ENCODE results near the gene PTPRN.
"Not testable (repeated sequence)": the region's sequence is repeated elsewhere in the genome, so short reads cannot be mapped to it uniquely, and the experiment has no call there.

Gene PTPRN

DNA sequence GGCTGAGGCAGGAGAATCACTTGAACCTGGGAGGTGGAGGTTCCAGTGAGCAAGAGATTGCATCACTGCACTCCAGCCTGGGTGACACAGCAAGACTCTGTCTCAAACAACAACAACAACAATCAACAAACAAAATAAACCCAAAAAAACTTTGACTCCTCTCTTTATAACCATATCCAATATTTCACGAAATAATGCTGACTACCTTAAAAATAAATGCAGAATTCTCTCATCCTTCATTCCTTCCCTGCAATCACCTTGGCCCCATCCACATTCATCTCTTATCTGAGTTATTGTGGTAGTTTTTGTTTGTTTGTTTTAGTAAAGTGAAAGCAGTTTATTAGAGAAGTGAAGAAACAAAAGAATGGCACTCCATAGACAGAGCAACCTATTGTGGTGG, 3.2 kb downstream of the PTPRN start:
- DNase-seq, result no peak

DNA sequence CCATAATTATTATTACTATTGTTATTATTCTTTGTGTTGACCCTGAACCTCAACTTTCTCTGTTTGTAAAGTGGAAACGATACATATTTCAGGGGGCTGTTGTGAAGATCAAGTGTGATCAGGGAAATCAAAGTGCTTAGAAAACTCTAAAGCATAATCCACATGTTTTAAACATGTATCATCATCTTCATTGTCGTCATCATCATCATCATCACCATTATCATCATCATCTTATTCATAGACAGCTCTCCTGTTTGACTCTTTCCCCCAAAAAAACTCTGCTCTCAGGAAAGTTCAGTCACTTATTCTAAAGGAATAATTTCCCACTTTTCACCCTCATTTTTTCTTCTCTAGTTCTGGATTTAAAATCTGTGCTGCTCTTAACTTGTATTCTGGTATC, 5.0 kb downstream of the PTPRN start:
- no peak for DNase-seq

DNA sequence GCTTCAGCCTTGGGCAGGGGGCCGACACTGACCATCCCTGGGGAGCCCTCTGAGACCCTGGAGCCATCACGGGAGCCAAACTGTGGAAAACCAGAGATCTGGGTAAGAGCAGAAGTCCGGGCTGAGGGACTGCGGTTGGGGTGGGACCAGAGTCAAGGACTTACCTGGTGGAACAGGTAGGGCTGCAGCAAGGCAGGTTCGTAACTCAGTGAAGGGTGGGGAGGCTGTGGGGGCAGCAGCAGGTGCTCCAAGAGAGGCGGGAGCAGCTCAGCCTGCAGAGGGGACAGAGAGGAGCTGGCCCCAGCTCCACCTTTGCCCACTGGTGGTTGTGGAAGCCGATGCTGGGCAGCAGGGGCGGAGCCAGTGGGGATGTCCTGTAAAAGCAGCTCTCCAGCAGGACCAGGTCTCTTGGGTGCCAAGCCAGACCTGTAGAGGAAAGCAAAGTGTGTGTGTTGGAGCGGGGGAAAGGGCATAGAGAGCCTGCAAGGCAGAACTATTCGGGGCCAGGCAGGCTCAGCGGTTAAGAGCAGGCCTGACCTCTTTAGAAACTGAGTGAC, 6.7 kb downstream of the PTPRN start:
- no peak for DNase-seq

DNA sequence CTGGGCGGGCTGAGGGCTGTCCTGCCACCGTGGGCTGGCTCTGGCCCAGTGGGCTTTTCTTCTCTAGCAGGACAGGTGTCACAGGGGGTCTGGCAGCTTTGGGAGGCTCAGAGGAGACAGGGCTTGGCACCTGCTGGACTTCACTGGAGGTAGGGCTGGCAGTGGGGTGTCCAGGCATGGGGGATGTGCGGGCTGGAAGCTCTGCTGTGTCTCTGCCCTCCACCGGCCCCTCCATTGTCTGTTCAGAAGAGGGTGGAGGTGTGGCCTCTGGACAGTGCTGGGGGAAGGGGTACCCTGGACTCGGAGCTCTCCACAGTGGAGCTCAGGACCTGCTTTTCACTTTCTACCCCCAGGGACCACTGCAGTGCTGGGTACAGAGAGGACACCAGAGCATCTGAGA, 9.2 kb downstream of the PTPRN start:
- DNase-seq, result no peak

DNA sequence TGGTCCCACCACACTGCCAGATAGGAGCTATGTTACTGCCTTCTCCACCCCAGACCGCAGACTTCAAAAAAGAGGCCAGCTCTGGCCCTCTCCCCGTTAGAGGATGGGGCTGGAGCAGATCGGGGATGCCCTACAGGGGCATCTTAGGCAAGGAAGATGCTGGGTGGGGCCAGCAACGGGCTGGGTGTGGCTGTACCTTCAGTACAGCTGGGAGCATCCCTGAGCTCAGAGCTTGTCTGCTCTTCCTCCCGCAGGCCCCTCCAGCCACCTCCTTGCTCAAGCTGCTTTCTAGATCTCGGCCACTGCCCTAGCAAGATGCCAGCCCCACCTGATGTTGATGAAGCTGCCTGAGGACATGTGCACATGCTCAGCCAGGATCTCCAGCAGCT, 9.8 kb downstream of the PTPRN start:
- DNase-seq, result no peak

DNA sequence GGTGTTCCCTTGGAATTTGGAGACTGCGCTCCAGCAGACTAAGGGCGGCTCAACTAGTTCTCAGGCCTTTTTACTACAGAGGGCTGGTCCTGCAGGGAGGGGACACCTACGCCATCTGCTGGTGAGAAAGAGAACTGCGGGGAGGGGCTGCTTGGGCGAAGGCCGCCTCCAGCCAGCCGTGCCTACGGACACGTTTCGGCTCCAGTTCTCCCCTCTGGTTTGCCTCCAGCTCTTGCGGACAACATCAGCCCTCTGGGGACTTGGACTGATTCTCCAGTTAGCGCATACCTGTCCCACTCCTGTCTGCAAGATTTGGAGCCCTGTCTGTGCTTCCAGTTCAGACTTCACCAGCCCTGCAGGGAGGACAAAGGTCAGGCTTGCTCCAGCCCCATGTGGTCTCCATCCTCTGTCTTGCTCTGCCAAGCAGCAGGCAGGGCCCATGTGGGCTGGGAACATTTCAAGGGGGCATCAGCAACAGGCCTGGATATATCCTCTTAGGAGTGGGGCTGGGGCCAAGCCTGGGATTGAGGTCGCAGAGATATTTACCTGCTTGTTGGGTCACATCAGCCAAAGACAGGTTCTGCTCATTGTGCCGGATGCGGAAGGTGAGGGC, 10.3 kb downstream of the PTPRN start:
- DNase-seq, result peak; percentile 91

DNA sequence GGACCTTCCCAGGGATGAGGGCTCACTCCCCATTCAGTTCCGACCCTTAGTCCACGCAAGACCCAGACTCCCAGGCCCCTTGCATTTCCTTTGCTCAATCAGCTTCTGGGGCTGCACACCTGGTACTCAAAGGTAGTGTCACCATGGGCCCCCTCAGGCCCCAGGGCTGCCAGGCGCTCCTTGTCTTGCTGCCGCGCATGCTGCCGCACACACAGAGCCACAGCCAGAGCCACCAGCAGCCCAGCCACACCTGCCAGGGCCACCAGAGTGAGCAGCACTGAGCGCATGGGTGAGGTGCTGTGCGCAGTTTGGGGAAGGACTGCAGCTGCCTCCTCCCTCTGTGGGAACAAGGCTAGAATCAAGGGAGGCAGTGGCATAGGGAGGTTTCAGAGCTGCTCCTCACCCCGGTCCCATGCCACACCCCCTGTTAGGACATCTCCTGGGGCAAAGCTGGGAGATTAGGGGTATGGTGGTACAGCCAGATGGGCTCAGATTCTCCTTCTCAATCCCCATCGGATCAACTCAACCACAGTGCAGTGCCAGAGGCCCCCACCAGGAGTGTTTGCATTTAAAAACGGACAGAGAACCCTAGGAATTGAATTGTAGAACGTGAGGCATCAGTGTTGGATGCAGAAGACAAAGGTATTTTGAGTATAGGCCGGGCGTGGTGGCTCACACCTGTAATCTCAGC, 11.3 kb downstream of the PTPRN start:
- DNase-seq, result no peak

DNA sequence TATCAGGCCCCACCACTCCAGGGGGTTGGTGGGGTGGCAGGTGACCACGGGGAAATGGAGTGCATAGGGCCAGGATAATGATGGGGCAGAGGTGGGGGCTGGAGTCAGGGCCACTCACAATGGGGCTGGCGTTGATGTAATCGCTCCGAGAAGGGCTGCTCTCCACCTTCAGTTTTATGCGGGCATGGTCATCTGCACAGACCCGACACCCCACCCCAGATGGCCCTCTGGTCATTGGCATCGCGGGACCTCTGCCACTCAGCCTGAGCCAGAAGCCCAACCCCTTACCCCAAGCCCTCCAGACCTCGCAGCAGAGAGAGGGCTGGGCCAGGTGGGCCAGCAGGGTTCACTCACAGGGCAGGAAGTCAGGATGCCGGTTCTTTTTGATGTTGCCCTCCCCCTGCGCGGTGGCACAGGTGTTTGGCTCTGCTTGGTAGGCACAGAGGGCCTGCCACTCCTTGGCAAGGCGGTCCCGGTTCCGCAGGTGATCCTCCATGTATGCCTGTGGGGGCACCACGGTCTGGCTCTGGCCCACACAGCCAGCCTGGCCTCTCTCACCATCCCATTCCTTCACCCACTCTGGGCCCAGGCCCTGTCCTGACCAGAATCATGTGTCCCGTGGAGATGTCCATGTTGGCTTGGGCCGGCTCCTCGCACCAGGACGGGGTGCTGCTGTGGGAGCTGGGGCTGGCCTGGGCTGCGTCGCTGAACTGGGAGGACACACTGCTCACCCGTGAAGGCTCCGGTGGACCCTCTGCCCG, 12.4 kb downstream of the PTPRN start:
- DNase-seq, result no peak

DNA sequence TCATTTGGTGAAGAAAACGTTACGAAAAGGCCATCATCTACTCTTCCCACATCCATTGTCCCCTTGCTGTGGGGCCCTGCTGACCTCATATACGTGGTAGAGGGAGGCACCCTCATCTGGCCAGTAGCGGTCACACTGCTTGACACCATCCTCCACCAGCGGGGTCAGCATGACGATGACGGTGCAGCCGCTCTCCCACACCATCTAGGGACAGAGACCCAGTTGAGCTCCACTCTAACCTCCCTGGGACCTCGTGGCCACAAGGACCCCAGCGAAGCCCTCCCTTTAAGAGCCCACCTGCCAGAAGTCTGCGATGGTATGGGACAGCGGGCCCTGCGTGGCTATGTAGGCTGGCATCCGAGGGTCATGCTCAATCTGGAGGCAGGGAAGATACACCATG, 13.1 kb downstream of the PTPRN start:
- DNase-seq, result no peak

DNA sequence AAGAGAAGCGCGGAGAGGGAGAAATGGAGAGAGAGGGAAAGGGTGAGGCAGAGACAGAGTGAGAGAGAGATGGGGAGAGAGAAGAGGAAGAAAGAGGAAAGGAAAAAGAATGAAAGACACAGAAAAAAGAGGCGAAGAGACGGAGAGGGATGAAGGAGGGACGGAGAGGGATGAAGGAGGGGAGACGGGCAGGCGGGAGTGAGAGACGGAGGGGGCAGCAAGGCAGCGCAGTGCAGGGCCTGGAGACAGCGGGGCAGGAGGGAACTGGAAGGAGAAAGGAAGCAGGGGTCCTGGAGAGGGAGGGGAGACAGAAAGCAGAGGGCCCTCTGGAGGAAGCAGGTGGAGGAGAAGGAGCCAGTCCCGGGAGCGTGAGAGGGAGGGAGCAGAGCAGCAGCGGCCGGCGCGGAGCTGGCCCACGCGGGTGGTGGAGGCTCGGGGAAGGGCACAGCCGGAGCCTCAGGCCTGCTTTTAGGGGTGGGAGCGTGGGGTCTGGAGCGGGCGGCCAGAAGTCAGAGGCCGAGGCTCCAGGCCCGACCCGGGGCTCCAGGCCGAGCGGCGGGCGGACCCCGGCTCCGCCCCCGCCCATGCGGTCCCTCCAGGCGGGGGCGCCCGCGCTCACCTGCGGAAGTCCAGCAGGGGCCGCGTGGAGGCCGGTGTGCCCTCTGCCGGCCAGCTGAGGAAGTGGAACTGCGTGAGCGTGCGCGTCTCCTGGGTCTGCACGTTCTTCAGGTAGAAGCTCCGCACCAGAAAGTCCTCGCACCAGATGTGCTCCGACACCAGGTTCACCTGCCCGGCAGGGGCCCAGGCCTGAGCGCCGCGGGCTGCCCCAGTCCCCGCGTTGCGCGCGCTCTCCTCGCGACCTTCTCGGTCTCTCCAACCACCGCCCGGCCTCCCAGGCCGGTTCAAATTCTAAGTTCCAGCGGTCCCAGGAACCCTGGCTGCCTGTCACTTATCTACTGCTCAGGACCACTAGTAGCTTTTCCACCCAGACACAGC, 14.5 kb downstream of the PTPRN start:
- peak; percentile 92 for DNase-seq

DNA sequence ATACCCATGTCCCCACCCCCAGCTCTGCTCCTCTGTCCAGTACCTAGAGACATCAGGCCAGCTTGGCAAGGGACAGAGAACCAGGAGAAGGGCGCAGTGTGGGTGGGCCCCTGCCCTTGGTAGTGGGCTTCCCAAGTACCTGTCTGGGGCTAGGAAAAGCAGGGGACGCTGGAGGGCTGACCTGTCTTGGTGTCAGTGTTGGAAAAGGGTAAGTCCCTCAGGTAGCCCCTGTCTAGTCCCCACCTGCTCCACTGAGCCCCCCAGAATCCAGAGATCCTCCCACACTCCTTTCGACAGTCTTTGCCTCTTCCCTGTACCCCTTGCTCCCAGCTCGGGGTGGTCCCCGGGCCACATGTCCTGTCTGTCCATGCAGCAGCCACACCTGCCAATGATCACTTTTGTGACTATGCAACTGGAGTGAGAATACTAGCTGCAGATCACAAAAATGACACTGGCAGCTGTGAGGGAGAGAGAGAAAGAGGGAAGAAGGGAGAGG, 15.4 kb downstream of the PTPRN start:
- DNase-seq, result peak; percentile 13

DNA sequence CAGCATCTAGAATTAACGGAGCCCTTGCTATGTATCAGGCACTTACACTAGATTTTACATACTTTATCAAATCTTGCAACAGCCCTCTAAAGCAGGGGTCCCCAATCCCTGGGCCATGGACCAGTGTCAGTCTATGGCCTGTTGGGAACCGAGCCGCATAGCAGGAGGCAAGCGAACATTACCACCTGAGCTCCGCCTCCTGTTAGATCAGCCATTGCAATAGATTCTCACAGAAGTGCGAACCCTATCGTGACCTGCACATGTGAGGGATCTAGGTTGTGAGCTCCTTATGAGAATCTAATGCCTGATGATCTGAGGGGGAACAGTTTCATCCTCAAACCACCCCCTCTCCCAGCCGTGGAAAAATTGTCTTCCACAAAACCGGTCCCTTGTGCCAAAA, 16.6 kb downstream of the PTPRN start:
- DNase-seq, result peak; percentile 10

DNA sequence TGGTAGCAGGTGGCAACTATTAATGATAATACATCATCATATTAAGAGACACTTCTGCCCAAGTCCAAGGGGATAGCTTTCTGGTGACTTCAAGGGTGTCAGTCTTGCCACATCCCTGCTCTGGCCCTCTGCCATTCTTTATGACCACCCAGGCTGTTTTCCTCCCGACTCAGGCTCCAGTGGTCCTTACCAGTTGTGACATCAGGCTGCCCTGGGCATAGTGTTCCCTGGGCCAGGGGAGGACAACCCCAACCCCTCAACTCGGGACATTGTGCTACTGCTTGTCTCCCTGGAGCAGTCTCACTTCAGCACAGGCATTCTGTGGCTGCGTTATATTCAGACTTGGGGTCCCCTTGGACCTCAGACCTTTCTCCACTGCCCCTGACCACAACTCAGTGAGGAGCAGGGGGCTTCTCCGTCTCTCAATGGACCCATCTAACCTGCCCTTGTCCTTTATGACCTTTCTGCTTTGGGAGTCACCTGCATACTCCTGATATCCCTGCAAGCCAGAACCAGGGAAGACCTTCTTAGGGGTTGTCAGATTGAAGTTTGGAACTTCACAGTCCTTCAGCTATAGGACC, 17.2 kb downstream of the PTPRN start:
- no peak for DNase-seq

DNA sequence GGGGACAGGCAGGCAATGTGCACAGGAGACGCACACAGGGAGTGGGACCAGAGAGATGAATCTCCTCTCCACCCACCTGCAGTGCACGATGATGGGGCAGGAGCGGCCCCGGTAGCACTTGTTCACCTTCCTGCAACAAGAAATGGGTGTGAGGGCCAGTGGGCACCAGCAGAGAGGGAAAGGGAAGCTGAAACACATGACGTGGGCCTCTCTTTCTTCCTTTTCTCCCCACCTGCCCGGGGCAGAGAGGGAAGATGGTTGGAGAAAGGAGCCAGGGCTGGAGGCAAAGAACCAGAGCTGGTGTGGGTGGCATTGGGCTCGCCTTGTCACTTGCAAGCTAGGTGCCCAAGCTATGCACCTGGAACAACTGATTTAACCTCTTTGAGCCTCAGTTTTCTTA, 17.8 kb downstream of the PTPRN start:
- DNase-seq, result no peak

DNA sequence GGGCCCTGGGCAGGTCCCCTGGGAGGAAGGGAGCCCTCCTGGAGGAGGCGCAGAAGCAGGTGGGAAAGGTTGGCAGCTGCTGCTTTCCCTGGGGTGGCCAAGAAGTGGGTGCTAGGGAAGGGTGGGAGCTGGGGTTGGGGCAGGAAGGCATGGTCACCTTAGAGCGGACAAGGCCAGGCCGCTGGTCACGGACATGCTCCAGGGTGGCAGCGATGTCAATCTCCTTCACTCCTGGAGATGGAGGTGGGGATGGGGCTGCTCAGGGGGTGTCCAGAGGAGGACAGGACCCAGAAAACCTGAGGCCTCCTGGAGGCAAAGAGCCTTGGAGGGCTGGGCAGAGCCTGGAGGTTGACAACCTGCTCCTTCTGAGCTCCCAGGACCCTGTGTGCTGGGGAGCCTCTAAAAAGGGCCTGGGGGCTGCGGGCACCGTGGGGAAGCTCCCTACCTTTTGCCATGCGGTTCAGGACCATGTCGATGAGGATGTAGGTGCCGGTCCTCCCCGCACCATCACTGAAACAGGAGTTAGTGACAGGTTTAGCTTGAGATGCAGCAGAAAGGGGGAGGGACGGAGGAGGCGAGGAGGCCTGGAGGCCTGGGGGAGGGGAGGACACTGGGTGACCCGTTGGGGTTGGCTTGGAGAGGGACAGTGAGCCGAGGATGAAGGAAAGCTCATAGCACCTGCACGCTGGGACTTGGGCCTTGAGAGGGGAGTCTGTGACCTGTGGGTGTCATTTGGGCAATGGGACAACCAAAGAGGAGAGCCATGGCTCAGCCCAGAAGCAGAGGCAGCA, 18.6 kb downstream of the PTPRN start:
- no peak for DNase-seq

DNA sequence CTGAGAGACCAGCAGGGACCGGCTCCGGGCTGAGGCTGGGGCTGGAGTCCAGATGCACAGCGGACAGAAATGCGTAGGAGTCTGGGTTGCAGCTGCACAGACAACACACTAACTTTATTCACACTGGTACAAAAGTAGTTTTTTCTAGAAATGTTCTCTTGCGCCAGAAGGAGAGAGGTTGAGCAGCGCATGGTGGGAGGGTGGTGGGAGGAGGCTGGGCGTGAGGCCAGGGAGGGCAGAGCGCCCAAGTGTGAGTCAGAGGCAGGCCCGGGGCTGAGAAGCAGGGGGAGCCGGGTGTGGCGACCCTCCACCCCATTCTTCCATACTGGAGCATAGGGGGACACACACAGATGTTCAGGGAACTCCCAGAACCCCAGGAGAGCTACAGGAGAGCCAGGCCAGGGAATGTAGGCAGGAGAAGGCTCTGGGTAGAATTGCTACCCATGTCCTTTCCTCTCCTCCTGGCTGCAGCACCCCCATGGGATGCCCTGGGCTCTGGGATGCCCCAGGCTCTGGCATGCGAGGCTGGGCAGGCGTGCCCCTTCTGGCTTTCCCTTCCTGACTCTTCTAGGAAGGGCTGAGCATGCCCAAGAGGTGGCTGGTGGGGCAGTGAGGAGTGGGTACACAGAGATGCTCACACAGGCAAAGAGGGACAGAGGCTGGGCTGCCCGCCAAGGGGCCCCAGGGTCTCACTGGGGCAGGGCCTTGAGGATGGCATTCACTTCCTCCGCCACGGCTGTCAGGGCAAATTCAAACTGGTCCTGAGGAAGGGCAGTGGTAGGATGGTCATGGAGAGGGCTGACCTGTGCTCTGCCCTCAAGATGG, 19.5 kb downstream of the PTPRN start:
- DNase-seq, result peak; percentile 13

DNA sequence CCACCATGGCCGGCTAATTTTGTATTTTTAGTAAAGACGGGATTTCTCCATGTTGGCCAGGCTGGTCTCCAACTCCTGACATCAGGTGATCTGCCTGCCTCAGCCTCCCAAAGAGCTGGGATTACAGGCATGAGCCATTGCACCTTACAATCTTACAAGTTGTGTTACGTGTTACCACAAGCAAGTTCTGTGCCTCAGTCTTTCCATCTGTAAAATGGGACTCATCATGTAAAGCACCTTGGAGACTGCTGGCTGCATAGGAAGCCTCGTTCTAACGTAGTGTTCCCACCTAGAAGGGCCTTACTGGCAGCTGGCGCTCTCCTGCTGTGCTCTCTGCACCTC, 20.0 kb downstream of the PTPRN start:
- no peak for DNase-seq

DNA sequence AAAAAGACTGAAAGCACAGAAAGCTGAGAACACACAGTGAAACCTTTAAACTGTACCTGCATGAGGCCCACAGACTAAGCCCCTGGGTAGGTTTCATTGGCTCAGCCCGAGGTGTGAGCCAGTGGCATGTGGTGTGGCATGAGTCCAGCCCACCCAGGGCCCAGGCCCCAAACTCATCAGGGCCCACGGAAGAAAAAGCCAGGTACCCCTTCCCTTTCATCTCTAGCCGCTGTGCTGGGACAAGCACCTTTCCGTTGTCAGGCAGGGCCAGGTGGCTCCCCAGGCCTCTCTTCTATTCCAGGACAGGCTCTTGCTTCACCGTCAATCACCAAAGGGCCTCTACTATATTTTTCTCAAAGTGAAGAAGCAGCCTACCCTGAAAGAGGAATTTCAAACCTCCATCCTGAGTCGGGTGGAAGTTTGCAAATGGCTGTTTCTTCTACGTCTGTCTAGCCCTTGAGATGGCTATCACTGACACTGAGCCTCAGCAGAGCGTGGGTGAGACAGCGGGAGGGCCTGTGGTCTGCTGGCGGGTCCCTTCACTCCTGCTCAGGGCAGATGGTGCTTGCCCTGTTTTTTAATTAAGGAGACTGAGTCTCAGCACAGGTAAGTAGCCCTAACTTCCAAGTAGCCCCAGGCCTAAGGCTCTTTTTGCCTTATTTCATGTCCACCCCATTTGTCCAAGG, 21.5 kb downstream of the PTPRN start:
- no peak for DNase-seq

DNA sequence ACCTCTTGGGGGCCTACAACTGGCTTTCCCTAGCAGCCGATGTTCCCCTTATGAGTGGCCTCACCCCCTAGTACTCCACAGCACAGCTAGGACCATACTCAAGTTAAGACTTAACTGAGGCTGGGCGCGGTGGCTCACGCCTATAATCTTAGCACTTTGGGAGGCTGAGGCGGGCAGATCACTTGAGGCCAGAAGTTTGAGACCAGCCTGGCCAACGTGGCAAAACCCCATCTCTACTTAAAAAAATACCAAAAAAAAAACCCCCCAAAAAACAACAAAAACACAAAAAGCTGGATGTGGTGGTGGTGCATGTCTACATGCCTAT, 22.1 kb downstream of the PTPRN start:
- DNase-seq, result not testable (repeated sequence)

Measured in activated T-cell treated with anti-CD3 and anti-CD28 coated beads, Interleukin-2, amount 50 U/mL, for 1 hour (primary cell).